OCI-LY1 (cell line): ENCODE results near the gene TBX10.

ENCODE experiments used
- CTCF ChIP-seq: fragments of 200-600 bp; sonication (generic), shearing (Covaris generic); IDR thresholded peaks from 2 replicates; pipeline ENCODE4 v1.5.1; 2017; ENCODE audit warnings: mild to moderate bottlenecking, antibody characterized with exemption, low read length, moderate library complexity, mixed read lengths
- EZH2 ChIP-seq: fragments of 200-600 bp; sonication (generic), shearing (Covaris generic); IDR thresholded peaks from 2 replicates; pipeline ENCODE4 v1.8.0; 2017; ENCODE audit warnings: borderline replicate concordance, mixed run types, mild to moderate bottlenecking, antibody characterized with exemption, low read length, moderate library complexity, mixed read lengths

- TF ChIP-seq CTCF (no peak), EZH2 (no peak)
Measured at GRCh38 chr11:67666676-67667489, 27.3 kb upstream of the TBX10 start.
